HG03439 (cell line): ENCODE measurements around the gene PXMP4.
A peak's percentile ranks its signal among the peaks of the same experiment; 100 is the strongest.

ENCODE experiments used
- ATAC-seq: cut with Tn5 transposase; IDR thresholded peaks from one replicate; pipeline ENCODE4 v1.9.1; 2021; ENCODE audit warnings: mild to moderate bottlenecking, moderate library complexity; ENCODE audit not compliant: unreplicated experiment

Gene PXMP4

DNA sequence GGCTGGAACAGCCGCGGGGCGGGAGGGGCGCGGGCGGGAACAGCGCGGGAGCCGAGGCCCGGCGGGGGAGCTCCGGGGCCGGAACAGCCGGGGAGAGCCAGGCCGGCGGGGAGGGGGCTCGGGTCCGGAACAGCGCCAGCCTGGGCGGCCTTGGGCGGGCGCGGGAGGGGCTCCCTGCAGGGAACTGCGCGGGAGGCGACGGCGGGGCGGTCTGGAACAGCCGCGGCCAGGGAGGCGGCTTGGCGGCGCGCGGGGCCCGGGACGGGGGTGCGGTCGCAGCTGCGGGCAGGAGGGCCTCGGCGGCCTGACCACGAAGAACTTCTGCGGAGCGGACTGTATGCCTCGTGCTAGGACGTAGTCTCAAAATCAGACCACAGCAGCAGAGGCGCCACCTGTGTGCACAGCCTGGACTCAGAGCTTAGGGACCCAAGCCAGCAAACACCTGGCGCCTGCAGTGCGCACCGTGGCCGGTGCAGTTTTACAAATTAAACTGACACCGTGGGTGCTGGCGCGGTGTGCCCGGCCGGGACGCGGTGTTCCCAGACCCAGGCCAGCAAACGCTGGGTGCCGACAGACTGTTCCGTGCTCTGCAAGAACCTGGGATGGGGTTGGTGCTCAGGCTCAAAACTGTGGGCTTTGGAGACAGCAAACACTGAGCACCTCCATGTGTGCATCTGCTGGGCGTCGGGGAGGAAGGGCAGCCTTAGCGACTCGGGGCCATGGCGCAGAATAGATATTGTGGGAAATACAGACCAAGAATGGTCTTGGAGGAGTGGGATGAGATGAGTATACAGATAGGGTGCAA lies 12.3 kb upstream of the PXMP4 start:
- peak; percentile 69 for ATAC-seq

DNA sequence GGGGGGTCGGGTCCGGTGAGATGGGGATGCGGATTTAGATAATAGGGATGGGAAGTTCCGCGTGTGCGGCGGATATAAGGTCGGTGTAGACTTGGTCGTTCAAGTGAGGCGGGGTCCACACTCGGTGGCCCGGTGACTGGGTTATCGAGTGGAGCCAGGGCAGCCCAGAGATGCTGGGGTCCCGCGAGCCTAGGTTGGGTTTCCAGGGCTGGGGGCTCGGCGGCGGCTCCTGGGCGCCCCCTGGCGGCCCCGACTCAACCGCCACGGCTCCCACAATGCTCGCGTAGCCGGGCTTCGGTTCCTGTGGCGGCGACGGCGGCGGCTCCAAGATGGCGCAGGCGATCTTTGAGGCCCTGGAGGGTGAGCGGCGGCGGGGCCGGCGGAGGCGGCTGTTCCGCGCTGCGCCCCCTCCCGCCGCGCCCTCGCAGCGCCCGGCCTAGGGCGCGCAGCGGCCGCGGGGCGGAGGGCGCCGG lies 11.6 kb upstream of the PXMP4 start, which contains the start of gene ZNF341:
TSS of gene ZNF341 (plus strand) at position 304 of the 473 bp plus-strand sequence. CDS start at position 330, 26 bp downstream.
- ATAC-seq, result peak; percentile 71

DNA sequence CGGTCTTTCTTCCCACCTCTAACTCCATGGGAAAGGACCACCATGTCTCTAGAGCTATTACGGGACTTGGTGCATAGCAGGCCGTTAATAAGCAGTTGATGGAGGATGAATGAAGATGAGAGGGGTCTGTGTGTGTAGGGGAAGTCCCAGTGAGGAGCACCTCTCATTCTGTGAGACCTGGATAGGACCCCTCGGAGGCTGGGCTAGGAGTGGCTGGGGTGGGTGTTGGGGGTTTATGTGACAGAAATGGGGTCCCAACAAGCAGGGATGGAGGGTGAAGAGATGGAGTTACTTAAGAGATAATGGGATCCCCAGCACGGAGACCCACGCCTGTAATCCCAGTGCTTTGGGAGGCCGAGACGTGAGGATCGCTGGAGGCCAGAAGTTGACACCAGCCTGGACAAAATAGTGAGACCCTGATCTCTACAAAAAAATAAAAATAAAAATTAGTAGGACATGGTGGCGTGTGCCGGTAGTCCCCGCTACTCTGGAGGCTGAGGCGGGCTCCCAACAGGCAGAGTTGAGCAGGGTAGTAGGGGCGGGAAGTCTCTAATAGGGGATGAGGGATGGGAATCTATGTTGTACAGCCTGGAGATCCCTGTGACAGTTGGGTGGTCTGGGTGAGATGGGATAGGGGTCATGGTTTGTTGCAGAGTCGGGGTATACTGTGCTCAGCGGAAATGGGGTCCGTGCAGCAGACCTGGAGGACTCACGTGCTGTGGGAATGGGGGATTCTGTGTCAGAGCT lies 11.0 kb upstream of the PXMP4 start:
- no peak for ATAC-seq

DNA sequence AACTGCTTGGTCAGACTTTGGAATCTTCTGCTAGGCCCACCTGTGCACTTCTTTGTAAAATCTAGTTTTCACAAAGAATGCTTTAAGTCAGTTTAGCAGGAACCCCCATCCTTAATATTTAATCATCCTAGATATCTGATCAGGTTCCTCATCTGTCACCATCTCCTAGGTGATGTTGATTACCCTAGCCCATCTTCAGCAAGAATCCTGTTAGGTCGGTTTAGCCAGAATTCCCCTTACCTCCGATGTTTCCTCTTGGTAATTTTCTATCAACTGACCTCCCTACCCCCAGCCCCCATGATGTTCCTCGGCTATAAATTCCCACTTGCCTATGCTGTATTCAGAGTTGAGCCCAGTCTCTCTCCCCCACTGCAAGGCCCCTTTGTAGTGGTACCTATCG lies 9.0 kb upstream of the PXMP4 start:
- no peak for ATAC-seq

DNA sequence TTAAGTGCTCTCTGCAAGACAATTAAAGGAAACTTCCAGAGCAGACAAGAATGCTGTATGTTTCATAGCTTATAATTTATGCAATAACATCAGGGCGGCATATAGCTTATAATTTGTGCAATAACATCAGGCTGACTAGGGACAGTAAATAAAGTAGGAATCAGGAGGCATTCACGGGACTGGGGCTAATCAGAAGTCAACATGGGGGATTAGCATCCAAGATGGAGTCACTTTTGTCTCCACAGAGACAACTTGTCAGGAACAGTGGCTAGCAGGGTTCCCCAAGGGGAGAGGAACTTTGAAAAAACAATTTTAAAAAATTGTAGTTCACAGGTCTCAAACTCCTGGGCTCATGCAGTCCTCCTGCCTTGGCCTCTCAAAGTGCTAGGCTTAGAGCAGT lies 8.4 kb upstream of the PXMP4 start:
- no peak for ATAC-seq

DNA sequence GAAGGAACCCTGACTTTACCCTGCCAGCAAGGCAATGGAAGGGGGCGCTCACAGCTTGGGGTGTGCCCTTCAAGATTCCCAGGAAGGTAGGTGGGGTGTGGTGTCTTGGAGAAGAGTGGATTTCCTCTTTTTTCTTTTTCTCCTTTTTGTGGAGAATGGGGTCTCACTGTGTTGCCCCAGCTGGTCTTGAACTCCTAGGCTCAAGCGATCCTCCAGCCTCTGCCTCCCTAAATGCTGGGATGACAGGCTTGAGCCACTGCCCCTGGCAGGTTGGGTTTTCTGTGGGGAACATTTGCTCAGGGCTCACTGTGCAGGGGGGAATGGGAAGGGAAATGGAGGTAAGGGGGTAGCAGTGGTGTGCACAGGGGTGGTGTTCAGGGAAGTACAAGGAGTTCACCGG lies 7.7 kb upstream of the PXMP4 start:
- no peak for ATAC-seq

DNA sequence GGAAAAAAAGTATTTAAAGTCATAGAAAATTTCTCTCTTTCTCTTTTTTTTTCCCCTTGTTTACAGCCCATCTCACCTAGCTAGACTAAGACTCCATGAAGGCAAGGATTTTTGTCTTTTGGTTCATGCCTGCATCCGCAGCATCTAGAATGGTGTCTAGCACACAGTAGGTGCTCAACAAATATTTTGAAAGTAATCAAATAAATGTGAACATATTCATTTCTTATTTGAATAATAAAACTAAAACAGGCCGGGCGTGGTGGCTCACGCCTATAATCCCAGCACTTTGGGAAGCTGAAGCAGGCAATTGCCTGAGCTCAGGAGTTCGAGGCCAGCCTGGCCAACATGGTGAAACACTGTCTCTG lies 7.0 kb upstream of the PXMP4 start:
- no peak for ATAC-seq

DNA sequence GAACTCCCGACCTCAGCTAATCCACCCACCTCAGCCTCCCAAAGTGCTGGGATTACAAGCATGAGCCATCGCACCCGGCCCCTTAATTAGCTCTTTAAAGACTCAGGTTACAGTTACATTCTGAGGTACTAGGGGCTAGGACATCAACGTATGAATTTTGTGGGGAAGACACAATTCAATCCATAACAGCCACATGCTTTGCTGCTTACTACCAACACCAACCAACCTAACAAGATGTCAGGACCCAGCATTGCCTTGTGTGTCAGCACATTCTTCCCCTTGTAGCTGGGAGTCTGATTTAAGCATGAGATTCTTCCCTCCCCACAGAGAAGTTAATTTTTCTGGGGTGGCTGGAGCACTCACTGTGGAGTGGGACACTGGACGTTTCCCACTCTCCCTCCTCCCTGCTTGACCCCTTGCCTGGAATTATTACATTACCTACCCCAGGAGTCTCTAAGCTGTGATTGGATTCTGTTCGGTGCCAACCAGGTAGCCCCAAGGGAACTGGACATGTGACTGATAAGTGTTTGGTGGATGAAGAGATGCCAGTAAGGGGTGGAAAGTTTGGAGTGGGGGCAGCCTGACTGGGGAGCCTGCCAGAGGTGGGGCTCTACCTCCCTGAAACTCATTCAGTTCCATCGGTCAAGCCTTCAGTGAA lies 5.6 kb upstream of the PXMP4 start:
- ATAC-seq, result no peak

DNA sequence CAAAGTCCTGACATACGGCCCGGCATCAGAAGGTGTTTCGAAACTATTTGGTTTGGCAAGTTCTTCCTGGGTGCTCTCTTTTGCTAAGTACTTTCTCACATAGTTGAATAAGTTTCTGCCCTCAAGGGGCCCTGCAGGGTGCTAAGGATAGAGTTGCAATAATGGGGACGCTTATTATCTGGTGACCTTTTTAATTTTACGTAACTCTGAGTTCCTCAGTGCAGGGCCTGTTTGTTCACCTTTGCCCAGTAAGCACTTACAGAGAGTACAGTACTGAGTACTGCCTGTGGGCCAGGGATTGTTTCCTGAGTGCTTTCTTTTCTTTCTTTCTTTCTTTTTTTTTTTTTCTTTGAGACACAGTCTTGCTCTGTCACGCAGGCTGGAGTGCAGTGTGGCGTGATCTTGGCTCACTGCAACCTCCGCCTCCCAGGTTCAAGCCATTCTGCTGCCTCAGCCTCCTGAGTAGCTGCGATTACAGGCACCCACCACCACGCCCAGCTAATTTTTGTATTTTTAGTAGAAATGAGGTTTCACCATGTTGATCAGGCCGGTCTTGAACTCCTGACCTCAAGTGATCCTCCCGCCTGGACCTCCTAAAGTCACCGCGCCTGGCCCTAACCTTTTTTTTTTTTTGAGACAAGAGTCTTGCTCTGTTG lies 4.5 kb upstream of the PXMP4 start:
- ATAC-seq, result no peak

DNA sequence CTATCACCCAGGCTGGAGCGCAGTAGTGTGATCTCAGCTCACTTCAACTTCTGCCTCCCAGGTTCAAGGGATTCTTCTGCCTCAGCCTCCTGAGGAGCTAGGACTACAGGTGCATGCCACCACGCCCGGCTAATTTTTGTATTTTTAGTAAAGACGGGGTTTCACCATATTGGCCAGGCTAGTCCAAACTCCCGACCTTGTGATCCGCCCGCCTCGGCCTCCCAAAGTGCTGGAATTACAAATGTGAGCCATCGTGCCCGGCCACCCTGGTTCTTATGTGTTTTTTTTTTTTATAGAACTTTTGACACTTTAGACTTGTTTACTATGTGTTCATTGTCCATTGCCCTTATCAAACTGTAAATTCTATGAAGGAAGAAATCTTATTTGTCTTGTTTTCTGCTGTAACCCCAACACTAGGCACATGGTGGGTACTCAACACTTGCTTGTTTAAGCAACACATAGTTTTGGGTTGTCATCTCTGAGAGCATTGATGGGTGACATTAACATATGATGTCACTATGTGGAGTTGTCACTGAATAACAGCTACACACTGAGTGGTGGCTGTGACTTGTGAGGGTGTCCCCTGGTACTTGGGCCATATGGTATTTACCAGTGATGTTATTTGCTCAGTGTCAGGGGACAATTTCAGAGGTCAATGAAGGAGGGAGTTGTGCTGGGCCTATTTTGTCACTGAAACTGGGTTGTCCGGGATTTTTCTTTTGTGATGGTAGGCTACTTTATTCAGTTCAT lies 1.5 kb upstream of the PXMP4 start:
- no peak for ATAC-seq

DNA sequence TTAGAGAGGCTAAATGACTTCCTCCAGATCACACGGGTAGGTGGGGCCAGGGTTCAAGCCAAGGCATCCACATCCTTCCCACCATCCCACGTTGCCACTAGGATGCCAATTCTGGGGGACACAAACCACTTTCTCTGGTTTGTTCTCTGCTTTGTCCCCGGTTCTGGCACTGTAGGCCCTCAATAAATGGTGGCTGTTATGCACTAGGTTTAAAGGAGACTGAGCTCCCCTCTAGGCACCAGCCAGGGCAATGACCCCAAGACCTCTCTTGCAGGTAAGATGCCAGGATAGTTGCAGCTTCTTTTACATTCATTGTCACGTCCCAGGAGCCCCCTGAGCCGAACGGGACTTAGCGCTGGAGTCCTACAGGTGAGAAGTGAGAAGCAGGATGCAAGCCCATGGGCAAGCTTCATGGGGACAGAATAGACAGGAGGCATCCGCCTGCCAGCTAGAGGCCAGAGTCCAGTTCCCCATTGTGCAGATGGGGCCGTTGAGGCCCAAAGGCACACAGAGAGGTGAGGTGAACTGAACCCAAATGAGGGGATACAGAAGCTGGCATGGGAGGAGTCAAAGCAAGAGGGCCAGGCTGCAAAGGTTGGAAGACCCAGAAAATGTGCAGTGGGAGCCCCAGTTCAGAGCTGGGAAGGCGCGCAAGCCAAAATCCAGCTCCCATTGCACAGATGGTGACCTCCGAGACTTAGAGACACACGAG lies 677 bp downstream of the PXMP4 start:
- no peak for ATAC-seq

DNA sequence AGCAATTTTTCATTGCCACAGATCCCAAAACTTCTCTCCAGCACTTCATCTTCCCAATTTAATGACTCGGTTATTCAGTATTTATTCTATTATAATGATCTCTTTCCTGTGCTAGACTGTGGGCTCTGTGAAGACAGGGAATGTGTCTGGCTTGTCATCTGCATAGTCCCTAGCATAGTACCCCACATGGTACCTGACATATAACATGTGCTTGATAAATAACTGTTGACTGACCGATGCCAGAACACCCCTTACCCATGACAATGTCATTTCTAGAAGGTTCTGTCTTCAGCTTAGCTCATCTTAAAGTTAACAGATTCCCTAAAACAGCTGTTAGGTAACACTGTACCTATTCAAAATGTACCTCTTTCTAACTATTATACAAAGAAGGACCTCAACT lies 3.6 kb downstream of the PXMP4 start:
- no peak for ATAC-seq

DNA sequence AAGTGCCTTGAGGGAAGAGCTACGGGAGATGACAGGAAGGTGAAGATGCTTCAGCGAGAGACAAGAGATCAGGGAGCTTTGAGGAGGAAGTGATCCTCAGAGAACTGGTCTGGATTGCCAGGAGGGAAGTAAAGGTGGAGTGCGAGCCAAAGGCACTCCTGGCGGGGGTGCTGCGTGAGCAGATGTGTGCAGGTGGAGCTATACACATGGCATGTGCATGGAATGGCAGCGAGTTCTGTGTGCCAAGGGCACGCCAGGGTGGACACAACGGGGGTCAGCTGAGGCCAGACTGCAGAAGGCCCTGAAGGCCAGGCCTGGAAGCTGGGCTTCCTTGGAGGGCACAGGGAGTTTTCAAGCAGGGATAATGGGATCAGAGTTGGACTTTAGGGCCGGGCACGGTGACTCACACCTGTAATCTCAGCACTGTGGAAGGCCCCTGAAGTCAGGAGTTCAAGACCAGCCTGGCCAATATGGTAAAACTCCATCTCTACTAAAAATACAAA lies 6.2 kb downstream of the PXMP4 start:
- ATAC-seq, result no peak

DNA sequence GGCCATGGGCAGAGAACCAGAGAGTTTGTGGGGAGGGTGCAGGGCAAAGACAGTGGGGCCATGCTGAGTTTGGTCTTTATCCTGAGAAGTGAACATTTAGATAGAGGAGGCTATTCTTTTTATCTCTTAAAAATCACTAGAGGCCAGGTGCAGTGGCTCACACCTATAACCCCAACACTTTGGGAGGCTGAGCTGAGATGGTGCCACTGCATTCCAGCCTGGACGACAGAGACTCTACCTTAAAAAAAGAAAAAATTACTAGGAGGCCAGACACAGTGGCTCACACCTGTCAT lies 8.7 kb downstream of the PXMP4 start:
- no peak for ATAC-seq

DNA sequence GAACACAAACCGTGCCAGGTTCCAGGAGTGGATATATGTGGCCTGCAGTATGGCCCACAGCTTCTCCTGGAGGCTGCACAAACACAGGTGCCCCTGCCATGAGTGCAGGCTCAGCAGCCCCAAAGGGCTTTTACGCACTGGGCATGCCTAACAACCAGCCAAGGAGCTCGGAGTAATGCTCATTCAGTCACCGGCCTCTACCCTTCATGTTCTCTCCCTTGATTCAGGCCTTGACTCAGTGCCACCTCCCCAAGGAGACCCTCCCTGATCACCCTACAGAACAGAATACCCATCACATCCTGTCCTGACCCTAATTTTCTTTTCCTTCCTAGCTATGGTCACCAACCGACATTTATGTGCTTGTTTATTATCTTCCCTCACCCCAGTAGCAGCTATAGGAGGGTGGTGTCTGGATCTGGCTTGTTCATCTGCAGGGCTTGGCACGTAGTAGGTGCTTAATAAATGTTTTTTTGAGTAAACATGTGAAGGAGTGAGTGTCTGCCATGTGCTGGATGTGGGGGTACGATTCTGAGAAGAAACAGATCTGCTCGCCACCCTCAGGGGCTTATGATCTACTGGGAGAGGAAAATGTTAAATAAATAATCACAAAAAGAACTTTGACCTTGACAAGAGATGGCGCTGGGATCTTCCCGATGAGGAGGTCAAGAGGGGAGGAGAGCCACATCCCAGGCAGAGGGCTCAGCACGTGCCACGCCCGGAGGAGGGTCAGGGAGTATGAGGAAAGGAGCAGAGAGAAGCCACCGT lies 9.2 kb downstream of the PXMP4 start:
- no peak for ATAC-seq

DNA sequence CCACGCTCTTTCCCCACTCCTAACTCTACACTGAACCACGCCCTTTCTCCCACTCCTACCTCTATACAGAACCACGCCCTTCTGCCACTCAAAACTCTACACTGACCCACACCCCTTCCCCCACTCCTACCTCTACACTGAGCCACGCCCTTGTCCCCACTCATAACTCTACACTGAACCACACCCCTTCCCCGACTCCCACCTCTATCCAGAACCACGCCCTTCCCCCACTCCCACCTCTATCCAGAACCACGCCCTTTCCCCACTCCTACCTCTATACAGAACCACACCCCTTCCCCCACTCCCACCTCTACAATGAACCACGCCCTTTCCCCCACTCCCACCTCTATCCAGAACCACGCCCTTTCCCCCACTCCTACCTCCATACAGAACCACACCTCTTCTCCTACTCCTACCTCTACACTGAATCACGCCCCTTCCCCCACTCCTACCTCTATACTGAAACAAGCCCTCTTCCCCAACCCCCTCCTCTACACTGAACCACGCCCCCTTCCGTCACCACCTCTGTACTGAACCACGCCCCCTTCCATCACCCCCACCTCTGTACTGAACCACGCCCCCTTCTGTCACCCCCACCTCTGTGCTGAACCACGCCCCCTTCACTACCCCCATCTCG lies 10.1 kb downstream of the PXMP4 start:
- no peak for ATAC-seq

DNA sequence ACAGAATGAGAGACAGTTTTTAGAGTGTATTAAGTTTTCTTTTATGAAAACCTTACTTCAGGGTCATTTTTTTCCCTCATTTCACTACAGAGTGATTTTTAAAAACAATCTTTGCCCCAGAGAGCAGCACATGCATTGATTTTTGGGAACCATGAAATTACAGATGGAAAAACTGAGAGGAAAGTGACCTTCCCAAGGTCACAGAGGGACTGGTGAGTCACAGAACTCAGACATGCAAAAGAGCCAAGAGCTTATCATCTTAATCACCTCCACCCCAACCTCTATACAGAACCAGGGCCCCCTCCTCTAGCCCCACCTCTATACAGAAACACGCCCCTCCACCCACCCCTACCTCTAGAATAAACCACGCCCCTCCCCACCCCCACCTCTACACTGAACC lies 10.7 kb downstream of the PXMP4 start:
- no peak for ATAC-seq

DNA sequence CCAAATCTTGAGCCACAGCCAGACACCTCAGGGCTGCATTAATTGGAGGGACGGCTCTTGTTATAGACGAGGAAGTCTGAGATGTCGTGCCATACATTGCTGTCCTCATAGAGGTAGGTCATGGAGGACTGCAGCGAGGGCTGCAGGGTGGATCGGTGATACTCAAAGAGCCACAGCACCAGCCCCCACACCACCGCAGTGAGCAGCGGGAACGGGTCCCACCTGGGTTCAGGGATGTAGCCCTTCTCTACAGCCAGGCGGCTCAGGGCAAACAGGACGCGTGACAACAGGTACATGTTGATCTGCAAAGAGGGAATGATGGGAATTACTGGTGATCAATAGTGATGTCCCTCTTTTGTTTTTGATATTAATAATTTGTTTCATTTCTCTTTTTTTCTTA lies 12.4 kb downstream of the PXMP4 start:
- ATAC-seq, result no peak
